Kidney (tissue), 14 donors: Measurements from ENCODE around the gene CALHM6. TPM values are rescaled to one million over a fixed set of nuclear protein-coding genes. Genes with fewer than 3 reads are reported as not detected.
"Not testable (repeated sequence)": the region's sequence is repeated elsewhere in the genome, so short reads cannot be mapped to it uniquely, and the experiment has no call there.

ENCODE experiments used
- DNase-seq, 5 donors: peaks; one replicate each; pipeline ENCODE4 v3.0.0-alpha.2; 2013 to 2020
- FAIRE-seq: peaks from 2 replicates; lab custom pipeline; 2012; peaks lifted over from hg19 to GRCh38; lab: Jason Lieb, UNC
- H3K27ac ChIP-seq, 2 donors: one replicate each; pipeline ENCODE4 v1.7.0; 2013; ENCODE audit warnings: low read depth in 2 of 2, low read length in 2 of 2, inconsistent platforms in 1 of 2
- H3K27me3 ChIP-seq: one replicate; pipeline ENCODE4 v1.7.1; 2013; ENCODE audit warnings: low read length, inconsistent platforms; ENCODE audit not compliant: control insufficient read depth, insufficient read depth
- H3K36me3 ChIP-seq, 3 donors: one replicate each; pipeline versions ENCODE4 v1.7.0 to v1.7.1; 2013; ENCODE audit warnings: low read length in 3 of 3, control low read depth in 1 of 3, inconsistent platforms in 1 of 3; ENCODE audit not compliant: insufficient read depth in 3 of 3, control insufficient read depth in 2 of 3
- H3K4me1 ChIP-seq, 3 donors: one replicate each; pipeline versions ENCODE4 v1.7.0 to v1.7.1; 2013; ENCODE audit warnings: low read length in 3 of 3, inconsistent platforms in 1 of 3, low read depth in 1 of 3; ENCODE audit not compliant: control insufficient read depth in 2 of 3, insufficient read depth in 2 of 3
- H3K4me3 ChIP-seq, 3 donors: one replicate each; pipeline versions ENCODE4 v1.7.0 to v1.8.1; 2013; ENCODE audit warnings: low read length in 3 of 3, control low read depth in 1 of 3, inconsistent platforms in 1 of 3
- H3K9ac ChIP-seq, 3 donors: one replicate each; pipeline versions ENCODE4 v1.7.0 to v1.7.1; 2013; ENCODE audit warnings: low read length in 3 of 3, control low read depth in 1 of 3, inconsistent platforms in 1 of 3
- H3K9me3 ChIP-seq, 3 donors: one replicate each; pipeline versions ENCODE4 v1.7.0 to v1.7.1; 2013; ENCODE audit warnings: low read length in 3 of 3, control low read depth in 1 of 3, inconsistent platforms in 1 of 3; ENCODE audit not compliant: control insufficient read depth in 2 of 3, insufficient read depth in 1 of 3
- CTCF ChIP-seq: IDR thresholded peaks from 3 replicates; pipeline ENCODE4 v1.5.1; 2012; ENCODE audit warnings: mild to moderate bottlenecking, moderate library complexity, borderline replicate concordance; ENCODE audit not compliant: insufficient read depth; ENCODE audit errors: extremely low read depth
- intact Hi-C: fragments of 100-400 bp; cut with DNase I; formaldehyde crosslinking; loops from one replicate; pipeline ENCODE4 v1.11.1; 2022
- polyA plus RNA-seq: library from polyadenylated mRNA; stranded (reverse); fragments of 350-450 nt; fragmentation: Illumina TruSeq; extraction: RNeasy Lipid Tissue Mini Kit (QIAGEN cat#74804); gene quantifications from one replicate; pipeline ENCODE4 v1.2.3, GENCODE V29; 2014; ENCODE audit warnings: low read depth, low replicate concordance; ENCODE audit not compliant: insufficient read depth
- total RNA-seq: library from RNA; stranded (reverse); fragmentation: NEBNext Ultra II Directional; extraction: Animal tissue kit (Norgen Biotek cat#: 25700); gene quantifications from one replicate; pipeline ENCODE4 v1.2.1, GENCODE V29; 2021
- donor health status: control.
- donor health status: control.
- donor health status: control.
- donor health status: control.
- donor health status: control.
- donor health status: DM: yes; HTN: yes; CAD: no.
- donor health status: Normal renal cell carcinoma (clear cell type).

CALHM6 gene
- total and polyA plus RNA-seq, 2 donors from 2014 or later: 2.4 to 8.2 TPM

- Histone ChIP-seq H3K27ac (no peak overlapping the region), H3K4me1 (no peaks in the 10 kb centered on the region), H3K27me3 (no peaks in the 10 kb centered on the region), H3K9me3 (no peaks in the 10 kb centered on the region), H3K4me3 (no peak overlapping the region), H3K36me3 (no peaks in the 10 kb centered on the region), H3K9ac (no peak overlapping the region)
- no peak for TF ChIP-seq CTCF
- intact Hi-C loops: no loop called here
- DNase-seq: no peak
- FAIRE-seq: no peak
Observed at GRCh38 chr6:116491610-116492330, 30.6 kb downstream of the CALHM6 start.

- Histone ChIP-seq H3K36me3 (no peaks in the 10 kb centered on the region), H3K9ac (no peak overlapping the region), H3K9me3 (no peaks in the 10 kb centered on the region), H3K27ac (no peak overlapping the region), H3K4me1 (no peaks in the 10 kb centered on the region), H3K27me3 (no peaks in the 10 kb centered on the region), H3K4me3 (no peak overlapping the region)
- intact Hi-C loops: no loop called here
- FAIRE-seq (no peak), DNase-seq (no peak)
- TF ChIP-seq CTCF: no peak
Observed at GRCh38 chr6:116492331-116493067, 31.3 kb downstream of the CALHM6 start.

GRCh38 chr6:116495161-116495560 lies 34.0 kb downstream of the CALHM6 start:
- H3K9me3 ChIP-seq, H3K4me1 ChIP-seq, H3K4me3 ChIP-seq, intact Hi-C loops, FAIRE-seq, H3K27me3 ChIP-seq, H3K27ac ChIP-seq, H3K9ac ChIP-seq, DNase-seq, H3K36me3 ChIP-seq: not testable (repeated sequence)

- intact Hi-C loops: no loop called here
- Histone ChIP-seq H3K9ac (no peak overlapping the region), H3K9me3 (no peaks in the 10 kb centered on the region), H3K4me1 (no peaks in the 10 kb centered on the region), H3K36me3 (no peaks in the 10 kb centered on the region), H3K4me3 (no peak overlapping the region), H3K27ac (no peak overlapping the region), H3K27me3 (no peaks in the 10 kb centered on the region)
- FAIRE-seq (no peak), DNase-seq (peak in 3 of 5 donors; percentile 31 to 41 (median 40))
- no peak for TF ChIP-seq CTCF
Observed at GRCh38 chr6:116497113-116497676, 36.0 kb downstream of the CALHM6 start.
